Measurements from ENCODE around the gene SLAMF8. TPM values are rescaled to one million over a fixed set of nuclear protein-coding genes. Genes with fewer than 3 reads are reported as not detected.

The SLAMF8 gene
- total RNA-seq, 1 experiment from 2014 or later = not detected

- intact Hi-C loops (cut with micrococcal nuclease; ENCODE audit: unreplicated experiment) = no loop called here
- H3K27me3 ChIP-seq (ENCODE audit: control insufficient read depth, insufficient read depth, low read length) = peaks cover 3% of the 10 kb centered on the region; the same call in 1 of the 2 replicates
- TF ChIP-seq SIN3A (IDR thresholded peaks at IDR 0.05; ENCODE audit: borderline replicate concordance, insufficient read depth, low read depth, low read length) (no peak), TCF7L2 (IDR thresholded peaks at IDR 0.05; ENCODE audit: low read depth, low read length) (no peak), POLR2AphosphoS5 (IDR thresholded peaks at IDR 0.05; ENCODE audit: low read depth, low read length) (no peak)
- TF ChIP-seq, protein P1, sequence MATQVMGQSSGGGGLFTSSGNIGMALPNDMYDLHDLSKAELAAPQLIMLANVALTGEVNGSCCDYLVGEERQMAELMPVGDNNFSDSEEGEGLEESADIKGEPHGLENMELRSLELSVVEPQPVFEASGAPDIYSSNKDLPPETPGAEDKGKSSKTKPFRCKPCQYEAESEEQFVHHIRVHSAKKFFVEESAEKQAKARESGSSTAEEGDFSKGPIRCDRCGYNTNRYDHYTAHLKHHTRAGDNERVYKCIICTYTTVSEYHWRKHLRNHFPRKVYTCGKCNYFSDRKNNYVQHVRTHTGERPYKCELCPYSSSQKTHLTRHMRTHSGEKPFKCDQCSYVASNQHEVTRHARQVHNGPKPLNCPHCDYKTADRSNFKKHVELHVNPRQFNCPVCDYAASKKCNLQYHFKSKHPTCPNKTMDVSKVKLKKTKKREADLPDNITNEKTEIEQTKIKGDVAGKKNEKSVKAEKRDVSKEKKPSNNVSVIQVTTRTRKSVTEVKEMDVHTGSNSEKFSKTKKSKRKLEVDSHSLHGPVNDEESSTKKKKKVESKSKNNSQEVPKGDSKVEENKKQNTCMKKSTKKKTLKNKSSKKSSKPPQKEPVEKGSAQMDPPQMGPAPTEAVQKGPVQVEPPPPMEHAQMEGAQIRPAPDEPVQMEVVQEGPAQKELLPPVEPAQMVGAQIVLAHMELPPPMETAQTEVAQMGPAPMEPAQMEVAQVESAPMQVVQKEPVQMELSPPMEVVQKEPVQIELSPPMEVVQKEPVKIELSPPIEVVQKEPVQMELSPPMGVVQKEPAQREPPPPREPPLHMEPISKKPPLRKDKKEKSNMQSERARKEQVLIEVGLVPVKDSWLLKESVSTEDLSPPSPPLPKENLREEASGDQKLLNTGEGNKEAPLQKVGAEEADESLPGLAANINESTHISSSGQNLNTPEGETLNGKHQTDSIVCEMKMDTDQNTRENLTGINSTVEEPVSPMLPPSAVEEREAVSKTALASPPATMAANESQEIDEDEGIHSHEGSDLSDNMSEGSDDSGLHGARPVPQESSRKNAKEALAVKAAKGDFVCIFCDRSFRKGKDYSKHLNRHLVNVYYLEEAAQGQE (IDR thresholded peaks at IDR 0.05; ENCODE audit: insufficient read depth in 1 of 2, low read depth in 2 of 2, low read length in 1 of 2) = no peak
- TF ChIP-seq, protein P2, sequence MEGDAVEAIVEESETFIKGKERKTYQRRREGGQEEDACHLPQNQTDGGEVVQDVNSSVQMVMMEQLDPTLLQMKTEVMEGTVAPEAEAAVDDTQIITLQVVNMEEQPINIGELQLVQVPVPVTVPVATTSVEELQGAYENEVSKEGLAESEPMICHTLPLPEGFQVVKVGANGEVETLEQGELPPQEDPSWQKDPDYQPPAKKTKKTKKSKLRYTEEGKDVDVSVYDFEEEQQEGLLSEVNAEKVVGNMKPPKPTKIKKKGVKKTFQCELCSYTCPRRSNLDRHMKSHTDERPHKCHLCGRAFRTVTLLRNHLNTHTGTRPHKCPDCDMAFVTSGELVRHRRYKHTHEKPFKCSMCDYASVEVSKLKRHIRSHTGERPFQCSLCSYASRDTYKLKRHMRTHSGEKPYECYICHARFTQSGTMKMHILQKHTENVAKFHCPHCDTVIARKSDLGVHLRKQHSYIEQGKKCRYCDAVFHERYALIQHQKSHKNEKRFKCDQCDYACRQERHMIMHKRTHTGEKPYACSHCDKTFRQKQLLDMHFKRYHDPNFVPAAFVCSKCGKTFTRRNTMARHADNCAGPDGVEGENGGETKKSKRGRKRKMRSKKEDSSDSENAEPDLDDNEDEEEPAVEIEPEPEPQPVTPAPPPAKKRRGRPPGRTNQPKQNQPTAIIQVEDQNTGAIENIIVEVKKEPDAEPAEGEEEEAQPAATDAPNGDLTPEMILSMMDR (IDR thresholded peaks at IDR 0.05) = no peak
- ChIA-PET POLR2A (no interaction called here), CTCF (no interaction called here)
- no peaks in the 10 kb centered on the region for H3K36me3 ChIP-seq (ENCODE audit: control insufficient read depth, insufficient read depth, low read length)
- BruUV-seq (replicated peaks) = no TSS peak
- no peak overlapping the region for H3K27ac ChIP-seq (ENCODE audit: low read length)
- ATAC-seq (no peak), DNase-seq (ENCODE audit: low read depth, low spot score) (no peak)
- H3K4me3 ChIP-seq (ENCODE audit: low read depth in 2 of 2, low read length in 2 of 2) = no peak overlapping the region
- in situ Hi-C loops (cut with HindIII; ENCODE audit: low pct_unique_long_range_greater_than_20kb, low sequenced_read_pairs) = no loop called here
- H3K4me1 ChIP-seq (ENCODE audit: control insufficient read depth, insufficient read depth, low read length) = no peaks in the 10 kb centered on the region
- no peaks in the 10 kb centered on the region for H3K9me3 ChIP-seq (ENCODE audit: control insufficient read depth, insufficient read depth, low read depth, low read length)
Observed at GRCh38 chr1:159823406-159823805, 3.3 kb upstream of the SLAMF8 start.

- ChIA-PET CTCF (interaction anchor here (0.6 kb wide), 1 partner anchor 27 kb away, joined by 9 read pairs; no protein-coding TSS in a partner anchor), POLR2A (no interaction called here)
- H3K36me3 ChIP-seq (ENCODE audit: control insufficient read depth, insufficient read depth, low read length) = no peaks in the 10 kb centered on the region
- DNase-seq (ENCODE audit: low read depth, low spot score) (no peak), ATAC-seq (no peak)
- no peak overlapping the region for H3K4me3 ChIP-seq (ENCODE audit: low read depth in 2 of 2, low read length in 2 of 2)
- TF ChIP-seq POLR2AphosphoS5 (IDR thresholded peaks at IDR 0.05; ENCODE audit: low read depth, low read length) = no peak
- no peak for TF ChIP-seq TCF7L2 (IDR thresholded peaks at IDR 0.05; ENCODE audit: low read depth, low read length)
- TF ChIP-seq, protein P1 (IDR thresholded peaks at IDR 0.05; ENCODE audit: insufficient read depth in 1 of 2, low read depth in 2 of 2, low read length in 1 of 2) = no peak
- TF ChIP-seq SIN3A (IDR thresholded peaks at IDR 0.05; ENCODE audit: borderline replicate concordance, insufficient read depth, low read depth, low read length) = no peak
- TF ChIP-seq, protein P2 (IDR thresholded peaks at IDR 0.05) = no peak
- in situ Hi-C loops (cut with HindIII; ENCODE audit: low pct_unique_long_range_greater_than_20kb, low sequenced_read_pairs) (no loop called here), intact Hi-C loops (cut with micrococcal nuclease; ENCODE audit: unreplicated experiment) (no loop called here)
- no peaks in the 10 kb centered on the region for H3K9me3 ChIP-seq (ENCODE audit: control insufficient read depth, insufficient read depth, low read depth, low read length)
- no peaks in the 10 kb centered on the region for H3K4me1 ChIP-seq (ENCODE audit: control insufficient read depth, insufficient read depth, low read length)
- BruUV-seq (replicated peaks) = no TSS peak
- H3K27ac ChIP-seq (ENCODE audit: low read length) = no peak overlapping the region
- peaks cover 3% of the 10 kb centered on the region; the same call in 1 of the 2 replicates for H3K27me3 ChIP-seq (ENCODE audit: control insufficient read depth, insufficient read depth, low read length)
Observed at GRCh38 chr1:159825564-159825963, 1.1 kb upstream of the SLAMF8 start.

All from Panc1 (cell line).